ENCODE data around the gene FAM222A. TPM values are rescaled to one million over a fixed set of nuclear protein-coding genes. Genes with fewer than 3 reads are reported as not detected.

The FAM222A gene
- total RNA-seq, 4 donors from 2014 or later = 1.4 to 3.0 (median 1.8) TPM

DNA sequence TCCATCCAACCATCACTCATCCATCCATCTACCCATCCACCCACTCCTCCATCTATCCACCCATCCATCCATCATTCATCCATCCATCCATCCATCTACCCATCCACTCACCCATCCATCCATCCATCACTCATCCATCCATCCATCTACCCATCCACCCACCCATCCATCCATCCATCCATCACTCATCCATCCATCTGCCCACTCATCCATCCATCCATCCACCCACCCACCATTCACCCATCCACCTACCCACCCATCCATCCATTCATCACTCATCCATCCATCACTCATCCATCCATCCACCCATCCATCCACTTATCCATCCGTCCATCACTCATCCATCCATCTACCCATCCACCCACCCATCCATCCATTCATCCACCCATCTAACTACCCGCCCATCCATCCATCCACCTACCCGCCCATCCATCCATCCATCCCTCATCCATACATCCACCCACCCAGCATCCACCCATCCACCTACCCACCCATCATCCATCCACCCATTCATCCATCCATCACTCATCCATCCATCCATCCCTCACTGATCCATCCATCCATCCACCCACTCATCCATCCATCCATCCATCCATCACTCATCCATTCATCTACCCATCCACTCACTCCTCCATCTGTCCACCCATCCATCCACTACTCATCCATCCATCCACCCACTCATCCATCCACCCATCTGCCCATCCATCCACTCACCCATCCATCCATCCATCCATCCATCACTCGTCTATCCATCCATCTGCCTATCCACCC lies 95.4 kb downstream of the FAM222A start:
- intact Hi-C loops (cut with DNase I; ENCODE audit: low total_unique reads) (no loop called here), in situ Hi-C loops (cut with MboI; ENCODE audit: low pct_ligation_motif_present in 1 of 4, low pct_unique_long_range_greater_than_20kb in 1 of 4, low sequenced_read_pairs in 3 of 4) (loop anchor here in 2 of 4 donors (10.0 kb wide), 2 partner anchors 66 to 76 kb away; partner anchors contain the start of gene GLTP (in 1 of the 2))
- no peaks in the 10 kb centered on the region for H3K4me1 ChIP-seq
- TF ChIP-seq POLR2AphosphoS5 (IDR thresholded peaks at IDR 0.05) (no peak), EP300 (IDR thresholded peaks at IDR 0.05; ENCODE audit: low read depth) (no peak), CTCF (IDR thresholded peaks at IDR 0.05) (no peak), POLR2A (IDR thresholded peaks at IDR 0.05) (no peak)
- WGBS, 2 donors (ENCODE audit: low coverage in 1 of 2) = 79 to 90% methylated on average over 4 of the region's 4 CpGs
- no peaks in the 10 kb centered on the region for H3K9me3 ChIP-seq
- H3K4me3 ChIP-seq = no peak overlapping the region
- H3K27ac ChIP-seq = no peak overlapping the region
- no peaks in the 10 kb centered on the region for H3K36me3 ChIP-seq
- H3K27me3 ChIP-seq = no peaks in the 10 kb centered on the region
- no peak for DNase-seq

- no peaks in the 10 kb centered on the region for H3K27me3 ChIP-seq
- no peak for TF ChIP-seq EP300 (IDR thresholded peaks at IDR 0.05; ENCODE audit: low read depth)
- TF ChIP-seq CTCF (IDR thresholded peaks at IDR 0.05) = no peak
- no peak for TF ChIP-seq POLR2AphosphoS5 (IDR thresholded peaks at IDR 0.05)
- TF ChIP-seq POLR2A (IDR thresholded peaks at IDR 0.05) = no peak
- intact Hi-C loops (cut with DNase I; ENCODE audit: low total_unique reads) = no loop called here
- H3K27ac ChIP-seq = no peak overlapping the region
- H3K4me3 ChIP-seq = no peak overlapping the region
- H3K4me1 ChIP-seq = no peaks in the 10 kb centered on the region
- 86 to 100% methylated on average over 1 to 10 of the region's 10 CpGs for WGBS, 2 donors (ENCODE audit: low coverage in 1 of 2)
- H3K9me3 ChIP-seq = no peaks in the 10 kb centered on the region
- in situ Hi-C loops (cut with MboI; ENCODE audit: low pct_ligation_motif_present in 1 of 4, low pct_unique_long_range_greater_than_20kb in 1 of 4, low sequenced_read_pairs in 3 of 4) = no loop called here
- H3K36me3 ChIP-seq = no peaks in the 10 kb centered on the region
- DNase-seq = no peak
Observed at GRCh38 chr12:109810954-109811623, 97.5 kb downstream of the FAM222A start.

- Histone ChIP-seq H3K27ac (no peak overlapping the region), H3K27me3 (no peaks in the 10 kb centered on the region), H3K4me3 (no peak overlapping the region), H3K4me1 (no peaks in the 10 kb centered on the region), H3K9me3 (no peaks in the 10 kb centered on the region), H3K36me3 (no peaks in the 10 kb centered on the region)
- no peak for DNase-seq
- TF ChIP-seq POLR2A (IDR thresholded peaks at IDR 0.05) = no peak
- no peak for TF ChIP-seq CTCF (IDR thresholded peaks at IDR 0.05)
- intact Hi-C loops (cut with DNase I; ENCODE audit: low total_unique reads) (no loop called here), in situ Hi-C loops (cut with MboI; ENCODE audit: low pct_ligation_motif_present in 1 of 4, low pct_unique_long_range_greater_than_20kb in 1 of 4, low sequenced_read_pairs in 3 of 4) (no loop called here)
- 60 to 71% methylated on average over 1 to 5 of the region's 5 CpGs for WGBS, 2 donors (ENCODE audit: low coverage in 1 of 2)
Observed at GRCh38 chr12:109811624-109811995, 98.0 kb downstream of the FAM222A start.

GRCh38 chr12:109813810-109814416 lies 100.3 kb downstream of the FAM222A start:
- intact Hi-C loops (cut with DNase I; ENCODE audit: low total_unique reads) = no loop called here
- Histone ChIP-seq H3K27ac (no peak overlapping the region), H3K9me3 (no peaks in the 10 kb centered on the region), H3K4me3 (no peak overlapping the region), H3K36me3 (no peaks in the 10 kb centered on the region), H3K27me3 (peaks cover 4% of the 10 kb centered on the region), H3K4me1 (no peaks in the 10 kb centered on the region)
- DNase-seq = no peak
- TF ChIP-seq POLR2AphosphoS5 (IDR thresholded peaks at IDR 0.05) (no peak), CTCF (IDR thresholded peaks at IDR 0.05) (no peak), EP300 (IDR thresholded peaks at IDR 0.05; ENCODE audit: low read depth) (no peak), POLR2A (IDR thresholded peaks at IDR 0.05) (no peak)
- in situ Hi-C loops (cut with MboI; ENCODE audit: low pct_ligation_motif_present in 1 of 4, low pct_unique_long_range_greater_than_20kb in 1 of 4, low sequenced_read_pairs in 3 of 4) = no loop called here
- 74 to 87% methylated on average over 6 of the region's 6 CpGs for WGBS, 2 donors (ENCODE audit: low coverage in 1 of 2)
